HG03095 (cell line): ENCODE data around the gene OCA2.
"Not testable (repeated sequence)": the region's sequence is repeated elsewhere in the genome, so short reads cannot be mapped to it uniquely, and the experiment has no call there.

Source experiments
- ATAC-seq: cut with Tn5 transposase; IDR thresholded peaks from one replicate; pipeline ENCODE4 v1.9.1; 2021; ENCODE audit warnings: moderate library complexity; ENCODE audit not compliant: unreplicated experiment

The OCA2 gene

GRCh38 chr15:27744641-27745040 lies 354.5 kb downstream of the OCA2 start:
- no peak for ATAC-seq

GRCh38 chr15:27743638-27744037 lies 355.5 kb downstream of the OCA2 start:
- ATAC-seq: no peak

GRCh38 chr15:27742751-27743477 lies 356.2 kb downstream of the OCA2 start:
- ATAC-seq: no peak

GRCh38 chr15:27741226-27741860 lies 357.8 kb downstream of the OCA2 start:
- ATAC-seq: no peak

GRCh38 chr15:27734785-27735495 lies 364.2 kb downstream of the OCA2 start:
- no peak for ATAC-seq

GRCh38 chr15:27731776-27732175 lies 367.3 kb downstream of the OCA2 start:
- no peak for ATAC-seq

GRCh38 chr15:27730868-27731267 lies 368.2 kb downstream of the OCA2 start:
- no peak for ATAC-seq

- no peak for ATAC-seq
These were observed 373.4 kb downstream of the OCA2 start for GRCh38 chr15:27725731-27726130.

- ATAC-seq: no peak
These were observed 375.3 kb downstream of the OCA2 start for GRCh38 chr15:27723821-27724220.

- ATAC-seq: no peak
These were observed 377.0 kb downstream of the OCA2 start for GRCh38 chr15:27722102-27722501.

- no peak for ATAC-seq
These were observed 384.4 kb downstream of the OCA2 start for GRCh38 chr15:27714675-27715074.

GRCh38 chr15:27713850-27714249 lies 385.3 kb downstream of the OCA2 start:
- not testable (repeated sequence) for ATAC-seq

- no peak for ATAC-seq
These were observed 391.9 kb downstream of the OCA2 start for GRCh38 chr15:27707257-27707656.

GRCh38 chr15:27706300-27706699 lies 392.8 kb downstream of the OCA2 start:
- ATAC-seq: no peak

- ATAC-seq: no peak
These were observed 394.1 kb downstream of the OCA2 start for GRCh38 chr15:27705056-27705455.
